ENCODE data around the gene ORC2.

- TF ChIP-seq, protein P1, sequence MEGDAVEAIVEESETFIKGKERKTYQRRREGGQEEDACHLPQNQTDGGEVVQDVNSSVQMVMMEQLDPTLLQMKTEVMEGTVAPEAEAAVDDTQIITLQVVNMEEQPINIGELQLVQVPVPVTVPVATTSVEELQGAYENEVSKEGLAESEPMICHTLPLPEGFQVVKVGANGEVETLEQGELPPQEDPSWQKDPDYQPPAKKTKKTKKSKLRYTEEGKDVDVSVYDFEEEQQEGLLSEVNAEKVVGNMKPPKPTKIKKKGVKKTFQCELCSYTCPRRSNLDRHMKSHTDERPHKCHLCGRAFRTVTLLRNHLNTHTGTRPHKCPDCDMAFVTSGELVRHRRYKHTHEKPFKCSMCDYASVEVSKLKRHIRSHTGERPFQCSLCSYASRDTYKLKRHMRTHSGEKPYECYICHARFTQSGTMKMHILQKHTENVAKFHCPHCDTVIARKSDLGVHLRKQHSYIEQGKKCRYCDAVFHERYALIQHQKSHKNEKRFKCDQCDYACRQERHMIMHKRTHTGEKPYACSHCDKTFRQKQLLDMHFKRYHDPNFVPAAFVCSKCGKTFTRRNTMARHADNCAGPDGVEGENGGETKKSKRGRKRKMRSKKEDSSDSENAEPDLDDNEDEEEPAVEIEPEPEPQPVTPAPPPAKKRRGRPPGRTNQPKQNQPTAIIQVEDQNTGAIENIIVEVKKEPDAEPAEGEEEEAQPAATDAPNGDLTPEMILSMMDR (IDR thresholded peaks at IDR 0.05): no peak
- TF ChIP-seq POLR2A (IDR thresholded peaks at IDR 0.05): no peak
These were observed 13.1 kb downstream of the ORC2 start for GRCh38 chr2:200950378-200950777.
